K562 (cell line): ENCODE measurements around the gene NDUFB7. TPM values are rescaled to one million over a fixed set of nuclear protein-coding genes. Genes with fewer than 3 reads are reported as not detected.
A peak's percentile ranks its signal among the peaks of the same experiment; 100 is the strongest.

Experiments used
- ARNT ChIP-seq, 2 experiments: fragments of 450-650 bp; IDR thresholded peaks; 2 replicates each; pipeline ENCODE4 v1.6.1; 2016; ENCODE audit warnings: mild to moderate bottlenecking in 1 of 2
- ATF7 ChIP-seq: fragments of 450-650 bp; IDR thresholded peaks from 2 replicates; pipeline ENCODE4 v1.7.1; 2014; ENCODE audit warnings: mild to moderate bottlenecking, moderate library complexity
- CBX3 ChIP-seq, 2 experiments: IDR thresholded peaks; 1 replicate in 1 of 2; 2 replicates in 1 of 2; pipeline ENCODE4 v1.6.1; 2012; ENCODE audit warnings: inconsistent platforms in 2 of 2, low read length in 2 of 2, borderline replicate concordance in 1 of 2, control low read depth in 1 of 2
- CC2D1A ChIP-seq: fragments of 450-650 bp; IDR thresholded peaks from 2 replicates; pipeline ENCODE4 v1.6.1; 2017; ENCODE audit warnings: mild to moderate bottlenecking
- DIDO1 ChIP-seq: fragments of 450-650 bp; IDR thresholded peaks from 2 replicates; pipeline ENCODE4 v1.6.1; 2016; ENCODE audit warnings: low read depth, missing biosample characterization, missing genetic modification characterization
- E2F3 ChIP-seq: fragments of 250-450 bp; sonication (Bioruptor Pico); IDR thresholded peaks from 2 replicates; pipeline ENCODE4 v1.4.0; 2020; ENCODE audit warnings: mild to moderate bottlenecking
- HLTF ChIP-seq: fragments of 450-650 bp; IDR thresholded peaks from 2 replicates; pipeline ENCODE4 v1.6.1; 2016
- KLF13 ChIP-seq: fragments of 450-650 bp; IDR thresholded peaks from 2 replicates; pipeline ENCODE4 v1.6.1; 2016; ENCODE audit warnings: missing genetic modification characterization, low read depth, mild to moderate bottlenecking, missing compliant biosample characterization, moderate library complexity, borderline replicate concordance
- LARP7 ChIP-seq: fragments of 450-650 bp; IDR thresholded peaks from 2 replicates; pipeline ENCODE4 v1.6.1; 2016
- MCM2 ChIP-seq: fragments of 450-650 bp; IDR thresholded peaks from 2 replicates; pipeline ENCODE4 v1.6.1; 2017; ENCODE audit warnings: low read depth, mild to moderate bottlenecking
- MCM5 ChIP-seq: fragments of 450-650 bp; IDR thresholded peaks from 2 replicates; pipeline ENCODE4 v1.6.1; 2016; ENCODE audit warnings: low read depth
- POLR2A ChIP-seq: fragments of 450-650 bp; conservative IDR thresholded peaks from 2 replicates; pipeline ENCODE4 v1.6.1; 2016
- POLR2AphosphoS5 ChIP-seq: IDR thresholded peaks from 2 replicates; pipeline ENCODE4 v1.6.1; 2011; ENCODE audit warnings: mild to moderate bottlenecking, low read depth, low read length, moderate library complexity; ENCODE audit not compliant: control insufficient read depth, insufficient read depth
- POLR2H ChIP-seq: IDR thresholded peaks from 2 replicates; pipeline ENCODE4 v1.6.1; 2016; ENCODE audit warnings: missing genetic modification characterization, low read depth, mild to moderate bottlenecking, control low read depth, missing compliant biosample characterization, moderate library complexity
- PPARD ChIP-seq: fragments of 250-450 bp; sonication (Bioruptor Pico); IDR thresholded peaks from 2 replicates; pipeline ENCODE4 v1.8.0; 2022; ENCODE audit warnings: inconsistent platforms, mild to moderate bottlenecking, moderate library complexity
- PURB ChIP-seq: sonication (generic); formaldehyde crosslinking; IDR thresholded peaks from 2 replicates; pipeline ENCODE4 v1.9.0; 2021; ENCODE audit warnings: low read depth, mild to moderate bottlenecking, missing genetic modification reagents
- SIN3B ChIP-seq: fragments of 450-650 bp; IDR thresholded peaks from 2 replicates; pipeline ENCODE4 v1.6.1; 2017; ENCODE audit warnings: low read depth, mild to moderate bottlenecking, moderate library complexity
- SRSF7 ChIP-seq: fragments of 200-400 bp; formaldehyde crosslinking; optimal IDR thresholded peaks from 2 replicates; pipeline ENCODE3; 2017; ENCODE audit warnings: mild to moderate bottlenecking, low read depth, low read length
- TRIM24 ChIP-seq, 2 experiments: fragments of 450-650 bp; IDR thresholded peaks; 2 replicates each; pipeline ENCODE4 v1.6.1; 2016
- YBX1 ChIP-seq: fragments of 450-650 bp; IDR thresholded peaks from 2 replicates; pipeline ENCODE4 v1.7.1; 2016; ENCODE audit warnings: mild to moderate bottlenecking
- ZNF212 ChIP-seq: fragments of 450-650 bp; formaldehyde crosslinking; IDR thresholded peaks from 2 replicates; pipeline ENCODE4 v1.4.0; 2020; ENCODE audit warnings: mild to moderate bottlenecking
- ZNF232 ChIP-seq: sonication (generic); formaldehyde crosslinking; IDR thresholded peaks from 2 replicates; pipeline ENCODE4 v1.8.0; 2022; ENCODE audit warnings: mild to moderate bottlenecking, missing genetic modification reagents
- ZNF76 ChIP-seq: fragments of 250-450 bp; sonication (Bioruptor Pico); IDR thresholded peaks from 2 replicates; pipeline ENCODE4 v1.4.0; 2020; ENCODE audit warnings: mild to moderate bottlenecking, moderate library complexity, borderline replicate concordance
- polyA plus RNA-seq, 8 experiments: library from polyadenylated mRNA; depleted of rRNA in 4 of 8; stranded (reverse) in 5 of 8; unstranded in 3 of 8; fragments of >200 nt; fragmentation: Nextera tagmentation in 2 of 8; fragmentation: Illumina TruSeq in 1 of 8; extraction: Ambion mirVana in 2 of 8; extraction: Trizol in 1 of 8; gene quantifications; 2 replicates each; pipeline versions ENCODE4 v1.2.1 to v1.2.3, GENCODE V29; 2011 to 2014; ENCODE audit warnings: inconsistent platforms in 1 of 8, missing spikeins in 1 of 8
- total RNA-seq, 7 experiments: library from RNA; depleted of rRNA in 6 of 7; stranded (reverse); fragments of >200 nt in 6 of 7; fragmentation: Illumina TruSeq in 2 of 7; extraction: Trizol in 2 of 7; gene quantifications; 2 replicates each; pipeline versions ENCODE4 v1.2.1 to v1.2.3, GENCODE V29; 2011 to 2021; ENCODE audit warnings: low replicate concordance in 1 of 7
- TF ChIP-seq, protein P1 (sequence below): fragments of 450-650 bp; conservative IDR thresholded peaks from 2 replicates; pipeline ENCODE4 v1.6.1; 2016; ENCODE audit warnings: missing genetic modification characterization, low read depth, mild to moderate bottlenecking, missing compliant biosample characterization, moderate library complexity
- TF ChIP-seq, protein P2 (sequence below): sonication (generic); formaldehyde crosslinking; IDR thresholded peaks from 2 replicates; pipeline ENCODE4 v1.8.1; 2022; ENCODE audit warnings: missing genetic modification reagents
- TF ChIP-seq, protein P3 (sequence below), 2 experiments: IDR thresholded peaks in 1 of 2; conservative IDR thresholded peaks in 1 of 2; 2 replicates each; pipeline ENCODE4 v1.6.1; 2016; ENCODE audit warnings: low read depth in 2 of 2, mild to moderate bottlenecking in 1 of 2, missing compliant biosample characterization in 1 of 2, missing genetic modification characterization in 1 of 2, moderate library complexity in 1 of 2
- TF ChIP-seq, protein P4 (sequence below): fragments of 250-450 bp; sonication (Bioruptor Pico); IDR thresholded peaks from 2 replicates; pipeline ENCODE4 v1.8.0; 2021; ENCODE audit warnings: moderate library complexity, mild to moderate bottlenecking, inconsistent platforms

NDUFB7 gene
- total and polyA plus RNA-seq, 9 of the 15 experiments (the other 6 are each of a cell fraction or from before 2014, with no cell fraction given), result 14.9 to 842 (median 137) TPM

- peak; percentile 54; the same call in 1 of the 2 replicates for TF ChIP-seq SIN3B
- TF ChIP-seq, protein P1, sequence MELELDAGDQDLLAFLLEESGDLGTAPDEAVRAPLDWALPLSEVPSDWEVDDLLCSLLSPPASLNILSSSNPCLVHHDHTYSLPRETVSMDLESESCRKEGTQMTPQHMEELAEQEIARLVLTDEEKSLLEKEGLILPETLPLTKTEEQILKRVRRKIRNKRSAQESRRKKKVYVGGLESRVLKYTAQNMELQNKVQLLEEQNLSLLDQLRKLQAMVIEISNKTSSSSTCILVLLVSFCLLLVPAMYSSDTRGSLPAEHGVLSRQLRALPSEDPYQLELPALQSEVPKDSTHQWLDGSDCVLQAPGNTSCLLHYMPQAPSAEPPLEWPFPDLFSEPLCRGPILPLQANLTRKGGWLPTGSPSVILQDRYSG (tag), result no peak
- no peak for TF ChIP-seq ZNF232 (CRISPR knock-in tag)
- no peak for TF ChIP-seq ARNT (IDR thresholded peaks at IDR 0.05)
- TF ChIP-seq TRIM24 (IDR thresholded peaks at IDR 0.05), result no peak
- TF ChIP-seq SRSF7, result no peak
- no peak for TF ChIP-seq PURB (CRISPR knock-in tag)
- no peak for TF ChIP-seq PPARD (CRISPR knock-in tag)
- no peak for TF ChIP-seq DIDO1 (tag)
- no peak for TF ChIP-seq LARP7
- no peak for TF ChIP-seq YBX1
- TF ChIP-seq, protein P2, sequence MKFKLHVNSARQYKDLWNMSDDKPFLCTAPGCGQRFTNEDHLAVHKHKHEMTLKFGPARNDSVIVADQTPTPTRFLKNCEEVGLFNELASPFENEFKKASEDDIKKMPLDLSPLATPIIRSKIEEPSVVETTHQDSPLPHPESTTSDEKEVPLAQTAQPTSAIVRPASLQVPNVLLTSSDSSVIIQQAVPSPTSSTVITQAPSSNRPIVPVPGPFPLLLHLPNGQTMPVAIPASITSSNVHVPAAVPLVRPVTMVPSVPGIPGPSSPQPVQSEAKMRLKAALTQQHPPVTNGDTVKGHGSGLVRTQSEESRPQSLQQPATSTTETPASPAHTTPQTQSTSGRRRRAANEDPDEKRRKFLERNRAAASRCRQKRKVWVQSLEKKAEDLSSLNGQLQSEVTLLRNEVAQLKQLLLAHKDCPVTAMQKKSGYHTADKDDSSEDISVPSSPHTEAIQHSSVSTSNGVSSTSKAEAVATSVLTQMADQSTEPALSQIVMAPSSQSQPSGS, result no peak
- TF ChIP-seq, protein P3, sequence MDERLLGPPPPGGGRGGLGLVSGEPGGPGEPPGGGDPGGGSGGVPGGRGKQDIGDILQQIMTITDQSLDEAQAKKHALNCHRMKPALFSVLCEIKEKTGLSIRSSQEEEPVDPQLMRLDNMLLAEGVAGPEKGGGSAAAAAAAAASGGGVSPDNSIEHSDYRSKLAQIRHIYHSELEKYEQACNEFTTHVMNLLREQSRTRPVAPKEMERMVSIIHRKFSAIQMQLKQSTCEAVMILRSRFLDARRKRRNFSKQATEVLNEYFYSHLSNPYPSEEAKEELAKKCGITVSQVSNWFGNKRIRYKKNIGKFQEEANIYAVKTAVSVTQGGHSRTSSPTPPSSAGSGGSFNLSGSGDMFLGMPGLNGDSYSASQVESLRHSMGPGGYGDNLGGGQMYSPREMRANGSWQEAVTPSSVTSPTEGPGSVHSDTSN (CRISPR knock-in tag; IDR thresholded peaks at IDR 0.05; ENCODE audit: low read depth), result no peak
- TF ChIP-seq, protein P3 (tag; conservative IDR thresholded peaks at IDR 0.05; ENCODE audit: low read depth), result no peak
- TF ChIP-seq POLR2H (tag), result peak; percentile 97
- TF ChIP-seq POLR2A, result peak; percentile 98
- TF ChIP-seq, protein P4, sequence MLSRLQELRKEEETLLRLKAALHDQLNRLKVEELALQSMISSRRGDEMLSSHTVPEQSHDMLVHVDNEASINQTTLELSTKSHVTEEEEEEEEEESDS, result no peak
- no peak for TF ChIP-seq ZNF76 (CRISPR knock-in tag)
- TF ChIP-seq POLR2AphosphoS5, result peak; percentile 91
- no peak for TF ChIP-seq ATF7
- no peak for TF ChIP-seq CC2D1A
- TF ChIP-seq MCM2, result no peak
- no peak for TF ChIP-seq ZNF212
- peak; percentile 53; the same call in 1 of the 2 replicates for TF ChIP-seq HLTF
- TF ChIP-seq CBX3 (IDR thresholded peaks at IDR 0.05; ENCODE audit: borderline replicate concordance in 1 of 2, low read length in 2 of 2), result no peak
- peak; percentile 76; the same call in 1 of the 2 replicates for TF ChIP-seq KLF13
- no peak for TF ChIP-seq E2F3
- no peak for TF ChIP-seq MCM5
Measured at GRCh38 chr19:14517840-14518505, 53.9 kb downstream of the NDUFB7 start, which contains the start of gene DNAJB1 (continued).
